ENCODE results near the gene AOC1. TPM values are rescaled to one million over a fixed set of nuclear protein-coding genes. Genes with fewer than 3 reads are reported as not detected.

Gene AOC1
- total RNA-seq, 2 donors from 2014 or later, result not detected

DNA sequence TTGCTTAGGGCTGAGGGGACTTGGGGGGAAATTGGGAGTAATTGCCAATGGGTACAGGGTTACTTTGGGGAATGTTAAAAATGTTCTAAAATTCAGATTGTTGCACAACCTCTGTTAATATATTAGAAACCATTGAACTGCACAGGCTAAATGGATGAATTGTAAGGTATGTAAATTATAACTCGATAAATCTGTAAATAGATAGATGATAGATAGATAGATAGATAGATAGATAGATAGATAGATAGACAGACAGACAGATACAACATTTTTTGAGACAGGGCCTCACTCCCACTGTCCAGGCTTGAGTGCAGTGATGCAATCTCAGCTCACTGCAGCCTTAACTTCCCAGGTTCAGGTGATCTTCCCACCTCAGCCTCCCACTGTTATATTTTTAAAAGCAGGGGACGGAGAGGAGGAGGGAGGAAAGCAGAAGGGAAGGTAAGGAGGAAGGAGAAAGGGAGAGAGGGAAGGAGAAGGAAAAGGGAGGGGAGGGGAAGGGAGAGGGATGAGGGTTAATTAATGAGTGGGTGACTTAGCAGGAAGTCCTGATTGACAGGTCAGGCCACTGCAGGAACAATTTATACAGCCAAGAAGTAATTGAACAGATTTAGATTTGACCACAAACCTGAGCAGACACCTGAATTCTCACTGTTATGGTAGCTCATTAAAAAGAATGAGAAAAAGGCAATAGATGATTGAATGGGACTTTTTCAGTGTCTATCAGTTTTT is 38.7 kb downstream of the AOC1 start:
- no peaks in the 10 kb centered on the region for H3K36me3 Mint-ChIP-seq (ENCODE audit: low read depth)
- no peak overlapping the region for H3K4me3 Mint-ChIP-seq
- ATAC-seq (replicated peaks), result no peak
- H3K27ac Mint-ChIP-seq, result no peak overlapping the region
- peaks cover 5% of the 10 kb centered on the region for H3K9me3 Mint-ChIP-seq
- no peaks in the 10 kb centered on the region for H3K4me1 Mint-ChIP-seq
- H3K27me3 Mint-ChIP-seq, result peaks cover 18% of the 10 kb centered on the region

GRCh38 chr7:150891740-150892139 is 39.4 kb downstream of the AOC1 start:
- Mint-ChIP-seq H3K27ac (no peak overlapping the region), H3K27me3 (peaks cover 24% of the 10 kb centered on the region), H3K9me3 (peaks cover 5% of the 10 kb centered on the region), H3K4me3 (no peak overlapping the region), H3K36me3 (ENCODE audit: low read depth) (no peaks in the 10 kb centered on the region), H3K4me1 (no peaks in the 10 kb centered on the region)
- no peak for ATAC-seq (replicated peaks)

- Mint-ChIP-seq H3K4me3 (no peak overlapping the region), H3K36me3 (ENCODE audit: low read depth) (no peaks in the 10 kb centered on the region), H3K27me3 (peaks cover 44% of the 10 kb centered on the region), H3K27ac (no peak overlapping the region), H3K9me3 (peaks cover 5% of the 10 kb centered on the region), H3K4me1 (peaks cover 5% of the 10 kb centered on the region)
- no peak for ATAC-seq (replicated peaks)
Measured at GRCh38 chr7:150895809-150896208, 43.5 kb downstream of the AOC1 start.

DNA sequence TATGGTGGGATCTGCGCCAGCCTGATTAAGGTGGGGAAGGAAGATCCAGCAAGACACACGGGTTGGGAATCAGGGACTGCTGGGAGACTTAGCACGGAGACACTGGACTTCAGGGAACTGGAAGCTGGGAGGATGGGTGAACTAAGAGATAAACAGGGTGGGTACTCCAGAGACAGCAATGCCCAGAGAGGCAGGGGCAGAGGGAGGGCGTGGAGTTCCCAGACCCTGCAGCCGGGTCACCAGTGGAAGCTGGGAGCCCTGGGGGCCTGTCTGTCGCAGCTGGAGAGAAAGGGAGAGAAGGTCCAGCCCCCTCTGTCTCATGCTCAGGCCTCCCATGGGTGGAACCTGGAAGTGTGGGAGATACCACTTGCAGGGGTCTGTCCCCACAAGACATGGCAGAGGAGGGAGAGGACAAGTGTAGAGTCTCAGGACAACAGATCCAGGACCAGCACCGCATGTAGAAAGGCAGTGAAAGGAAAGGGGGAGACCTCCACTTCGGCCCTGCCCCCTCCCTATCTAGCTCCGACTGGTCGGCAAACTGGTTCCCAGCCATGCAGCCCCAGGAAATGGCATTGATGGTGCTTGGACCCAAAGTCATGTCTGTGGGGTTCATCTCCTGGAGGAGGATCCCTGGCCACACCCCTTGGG is 44.4 kb downstream of the AOC1 start:
- Mint-ChIP-seq H3K27me3 (peaks cover 50% of the 10 kb centered on the region), H3K4me1 (peaks cover 5% of the 10 kb centered on the region), H3K4me3 (no peak overlapping the region), H3K27ac (no peak overlapping the region), H3K36me3 (ENCODE audit: low read depth) (no peaks in the 10 kb centered on the region), H3K9me3 (peaks cover 5% of the 10 kb centered on the region)
- no peak for ATAC-seq (replicated peaks)

- H3K4me3 Mint-ChIP-seq, result peak overlapping the region; percentile 45
- peaks cover 55% of the 10 kb centered on the region for H3K27me3 Mint-ChIP-seq
Measured at GRCh38 chr7:150897502-150898474, 45.5 kb downstream of the AOC1 start.

DNA sequence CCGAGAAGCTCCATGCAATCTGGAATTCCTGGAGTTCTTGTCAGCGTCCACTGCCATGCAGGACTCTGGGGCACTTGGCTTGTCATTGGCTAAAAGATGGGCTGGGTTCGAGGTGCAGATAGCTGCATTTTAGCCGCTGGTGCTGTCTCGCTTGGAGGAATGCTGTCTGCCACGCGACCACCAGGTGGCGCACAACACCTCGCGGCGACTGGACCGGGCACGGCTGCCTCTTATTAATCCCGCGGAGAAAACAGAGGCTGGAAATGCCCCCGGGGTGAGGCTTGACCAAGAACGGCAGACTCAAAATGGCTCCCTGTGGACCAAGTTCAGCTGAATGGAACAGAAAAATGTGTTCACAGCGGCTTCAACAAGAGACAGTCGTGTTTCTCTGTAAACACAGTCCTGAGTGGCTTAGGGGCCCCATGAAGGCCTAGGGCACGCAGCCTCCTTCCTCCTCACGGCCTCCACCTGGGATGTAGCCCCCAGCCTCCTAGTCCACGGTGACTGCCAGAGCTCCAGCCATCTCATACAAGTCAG is 46.2 kb downstream of the AOC1 start:
- Mint-ChIP-seq H3K9me3 (peaks cover 5% of the 10 kb centered on the region), H3K4me1 (peaks cover 6% of the 10 kb centered on the region), H3K36me3 (ENCODE audit: low read depth) (no peaks in the 10 kb centered on the region), H3K27ac (no peak overlapping the region), H3K27me3 (peaks cover 53% of the 10 kb centered on the region), H3K4me3 (peak overlapping the region; percentile 45)
- ATAC-seq (replicated peaks), result peak; percentile 80

More at GRCh38 chr7:150897502-150898474, 45.5 kb downstream of the AOC1 start:
- Mint-ChIP-seq H3K4me1 (peaks cover 5% of the 10 kb centered on the region), H3K27ac (no peak overlapping the region), H3K36me3 (ENCODE audit: low read depth) (no peaks in the 10 kb centered on the region), H3K9me3 (peaks cover 5% of the 10 kb centered on the region)
- ATAC-seq (replicated peaks), result peak; percentile 82

DNA sequence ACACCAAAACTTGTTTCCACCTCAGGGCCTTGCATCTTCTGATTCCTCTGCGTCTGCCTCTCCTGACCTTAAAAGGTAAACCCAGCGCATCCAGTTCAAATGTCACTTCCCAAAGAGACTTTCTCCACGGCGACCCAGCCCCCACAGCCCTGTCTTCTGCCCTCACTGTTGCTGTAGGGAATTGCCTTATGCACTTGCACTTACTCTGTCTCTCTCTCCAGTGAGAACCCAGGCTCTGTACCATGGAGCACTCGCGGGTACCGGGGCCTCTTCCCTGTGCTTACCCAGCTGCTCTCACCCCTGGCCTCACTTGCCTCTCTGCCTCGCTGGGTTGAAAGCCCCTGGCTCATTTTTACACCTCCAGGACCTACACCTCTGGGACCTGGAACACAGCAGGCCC is 48.4 kb downstream of the AOC1 start:
- H3K4me1 Mint-ChIP-seq, result peaks cover 10% of the 10 kb centered on the region
- H3K36me3 Mint-ChIP-seq (ENCODE audit: low read depth), result no peaks in the 10 kb centered on the region
- no peaks in the 10 kb centered on the region for H3K9me3 Mint-ChIP-seq
- no peak for ATAC-seq (replicated peaks)
- H3K4me3 Mint-ChIP-seq, result no peak overlapping the region
- H3K27me3 Mint-ChIP-seq, result peaks cover 53% of the 10 kb centered on the region
- no peak overlapping the region for H3K27ac Mint-ChIP-seq

DNA sequence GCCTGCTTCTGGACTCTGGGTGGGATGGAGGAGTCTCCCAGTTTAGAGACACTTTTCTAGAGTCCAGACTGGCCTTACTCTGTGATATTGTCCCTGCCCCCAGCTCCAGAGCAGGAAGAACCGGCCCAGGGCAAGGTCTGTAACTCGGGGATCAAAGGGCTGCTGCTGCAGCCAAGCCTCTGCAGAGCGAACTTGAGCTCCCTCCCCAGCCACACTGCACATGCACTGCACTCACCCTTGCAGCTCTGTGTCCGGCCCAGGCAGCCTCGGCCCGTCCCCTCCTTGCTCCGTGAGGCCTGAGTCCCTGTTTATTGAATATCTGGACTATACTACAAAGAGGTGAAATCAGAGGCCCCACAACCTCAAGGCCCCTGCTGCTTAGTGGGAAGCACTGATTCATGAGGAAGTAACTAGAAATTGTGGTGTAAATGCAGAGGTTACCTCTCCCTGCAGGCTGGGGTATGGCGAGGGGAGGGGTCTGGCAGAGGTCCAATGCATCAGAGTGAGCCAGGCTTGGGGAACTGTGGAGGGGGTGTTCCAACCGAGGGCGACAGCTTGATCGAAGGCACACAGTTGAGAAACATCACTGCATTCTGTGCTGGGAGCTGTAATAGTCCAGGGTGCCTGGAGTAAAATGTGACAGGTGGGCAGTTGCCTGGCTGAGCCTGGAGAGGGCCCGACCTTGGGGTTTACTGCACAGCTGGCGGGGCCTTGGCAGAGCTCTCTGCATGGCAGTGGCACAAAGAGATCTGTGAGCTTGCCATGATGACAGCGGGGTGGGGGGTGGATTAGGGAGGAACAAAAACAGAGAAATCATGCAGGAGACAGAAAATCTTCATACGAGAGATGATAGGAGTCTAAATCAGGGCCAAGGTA is 49.1 kb downstream of the AOC1 start:
- H3K36me3 Mint-ChIP-seq (ENCODE audit: low read depth), result no peaks in the 10 kb centered on the region
- H3K9me3 Mint-ChIP-seq, result no peaks in the 10 kb centered on the region
- H3K27ac Mint-ChIP-seq, result no peak overlapping the region
- ATAC-seq (replicated peaks), result no peak
- no peak overlapping the region for H3K4me3 Mint-ChIP-seq
- peaks cover 46% of the 10 kb centered on the region for H3K27me3 Mint-ChIP-seq
- peaks cover 10% of the 10 kb centered on the region for H3K4me1 Mint-ChIP-seq

GRCh38 chr7:150902078-150903033 is 50.0 kb downstream of the AOC1 start:
- Mint-ChIP-seq H3K9me3 (no peaks in the 10 kb centered on the region), H3K4me1 (peaks cover 10% of the 10 kb centered on the region), H3K4me3 (no peak overlapping the region), H3K36me3 (ENCODE audit: low read depth) (no peaks in the 10 kb centered on the region), H3K27ac (no peak overlapping the region), H3K27me3 (peaks cover 41% of the 10 kb centered on the region)
- no peak for ATAC-seq (replicated peaks)

DNA sequence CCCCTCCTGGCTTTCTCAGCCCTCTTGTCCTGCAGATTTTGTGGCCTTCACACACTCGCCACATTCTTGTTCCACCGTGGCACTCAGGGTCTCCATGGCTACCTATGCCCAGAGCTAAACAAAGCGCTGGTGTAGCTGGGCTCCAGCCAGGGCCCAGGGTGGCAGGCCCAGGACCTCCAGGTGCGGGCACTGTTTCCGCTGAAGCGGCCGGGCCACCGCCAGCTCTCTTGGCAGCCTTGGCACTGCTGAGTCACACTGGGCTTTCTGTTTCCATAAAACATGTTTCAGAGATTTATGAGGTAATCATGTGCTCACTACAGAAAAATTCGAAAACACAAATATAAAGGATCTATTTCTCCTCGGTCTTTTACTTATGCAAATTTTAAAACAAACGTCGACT is 51.3 kb downstream of the AOC1 start:
- Mint-ChIP-seq H3K9me3 (no peaks in the 10 kb centered on the region), H3K27ac (no peak overlapping the region), H3K27me3 (peaks cover 34% of the 10 kb centered on the region), H3K4me3 (no peak overlapping the region), H3K4me1 (peaks cover 6% of the 10 kb centered on the region), H3K36me3 (ENCODE audit: low read depth) (no peaks in the 10 kb centered on the region)
- ATAC-seq (replicated peaks), result peak; percentile 58

GRCh38 chr7:150904011-150904909 is 51.9 kb downstream of the AOC1 start:
- H3K4me3 Mint-ChIP-seq, result no peak overlapping the region
- H3K4me1 Mint-ChIP-seq, result peaks cover 9% of the 10 kb centered on the region
- no peaks in the 10 kb centered on the region for H3K9me3 Mint-ChIP-seq
- peaks cover 32% of the 10 kb centered on the region for H3K27me3 Mint-ChIP-seq
- no peak for ATAC-seq (replicated peaks)
- H3K36me3 Mint-ChIP-seq (ENCODE audit: low read depth), result no peaks in the 10 kb centered on the region
- no peak overlapping the region for H3K27ac Mint-ChIP-seq

- Mint-ChIP-seq H3K4me3 (no peak overlapping the region), H3K27me3 (peaks cover 17% of the 10 kb centered on the region), H3K9me3 (no peaks in the 10 kb centered on the region), H3K36me3 (ENCODE audit: low read depth) (no peaks in the 10 kb centered on the region), H3K27ac (no peak overlapping the region), H3K4me1 (peaks cover 14% of the 10 kb centered on the region)
- no peak for ATAC-seq (replicated peaks)
Measured at GRCh38 chr7:150908173-150908572, 55.9 kb downstream of the AOC1 start.
